GM23338 (cell line): ENCODE data around the gene NLRX1. TPM values are rescaled to one million over a fixed set of nuclear protein-coding genes. Genes with fewer than 3 reads are reported as not detected.

ENCODE experiments used
- ATAC-seq: fragments of 200-7000 bp; cut with Tn5 transposase; 3 replicates; pipeline ENCODE4 v1.9.1; 2020
- DNase-seq: peaks from one replicate; pipeline ENCODE4 v3.0.0-alpha.2; 2015; ENCODE audit warnings: low spot score
- H2AFZ ChIP-seq: fragments of 200-600 bp; sonication (generic); 2 replicates; pipeline ENCODE4 v1.8.0; 2016; ENCODE audit warnings: antibody characterized with exemption, mild to moderate bottlenecking, moderate library complexity
- H3F3A ChIP-seq: fragments of 200-600 bp; sonication (generic); replicated peaks from 2 replicates; pipeline ENCODE4 v1.8.0; 2017; ENCODE audit warnings: antibody characterized with exemption, mixed run types, low read depth
- H3K27ac ChIP-seq: fragments of 200-600 bp; sonication (generic); 2 replicates; pipeline ENCODE4 v1.6.1; 2016; ENCODE audit warnings: low read depth
- H3K27me3 ChIP-seq: fragments of 200-600 bp; sonication (generic); 2 replicates; pipeline ENCODE4 v1.8.0; 2016; ENCODE audit warnings: mild to moderate bottlenecking, mixed run types, moderate library complexity; ENCODE audit not compliant: insufficient read depth
- H3K36me3 ChIP-seq: fragments of 200-600 bp; sonication (generic); 2 replicates; pipeline ENCODE4 v1.8.0; 2016; ENCODE audit warnings: mild to moderate bottlenecking; ENCODE audit not compliant: insufficient read depth
- H3K4me1 ChIP-seq: fragments of 200-600 bp; sonication (generic); 2 replicates; pipeline ENCODE4 v1.8.0; 2016; ENCODE audit warnings: mild to moderate bottlenecking, moderate library complexity; ENCODE audit not compliant: insufficient read depth
- H3K4me2 ChIP-seq: fragments of 200-600 bp; sonication (generic); 2 replicates; pipeline ENCODE4 v1.7.1; 2017; ENCODE audit warnings: mixed run types
- H3K4me3 ChIP-seq: fragments of 200-600 bp; sonication (generic); 2 replicates; pipeline ENCODE4 v1.6.1; 2016; ENCODE audit warnings: mixed run types
- H3K79me2 ChIP-seq: fragments of 200-600 bp; sonication (generic); replicated peaks from 2 replicates; pipeline ENCODE4 v1.8.0; 2017; ENCODE audit warnings: mild to moderate bottlenecking; ENCODE audit not compliant: insufficient read depth
- H3K9me2 ChIP-seq: fragments of 200-600 bp; sonication (generic); 2 replicates; pipeline ENCODE4 v1.8.0; 2017; ENCODE audit not compliant: insufficient read depth
- H4K20me1 ChIP-seq: fragments of 200-600 bp; sonication (generic); replicated peaks from 2 replicates; pipeline ENCODE4 v1.8.0; 2017; ENCODE audit warnings: mild to moderate bottlenecking; ENCODE audit not compliant: insufficient read depth
- H3K27ac Mint-ChIP-seq: 2 replicates; pipeline ENCODE4 v1.8.0; 2020; ENCODE audit warnings: inconsistent platforms, mild to moderate bottlenecking, moderate library complexity, mixed read lengths
- H3K27me3 Mint-ChIP-seq: 3 replicates; pipeline ENCODE4 v1.8.0; 2022; ENCODE audit warnings: low read depth, mild to moderate bottlenecking, moderate library complexity, mixed read lengths, inconsistent platforms; ENCODE audit not compliant: insufficient read depth, poor library complexity
- H3K36me3 Mint-ChIP-seq: 3 replicates; pipeline ENCODE4 v1.8.0; 2021; ENCODE audit warnings: low read depth, mild to moderate bottlenecking, inconsistent platforms, moderate library complexity, mixed read lengths
- H3K4me1 Mint-ChIP-seq: 3 replicates; pipeline ENCODE4 v1.8.0; 2020; ENCODE audit warnings: mild to moderate bottlenecking, inconsistent platforms, mixed read lengths
- H3K4me3 Mint-ChIP-seq: 3 replicates; pipeline ENCODE4 v1.8.0; 2021; ENCODE audit warnings: moderate library complexity, mild to moderate bottlenecking, inconsistent platforms, mixed read lengths
- H3K9me3 Mint-ChIP-seq: 3 replicates; pipeline ENCODE4 v1.8.0; 2020; ENCODE audit warnings: moderate library complexity, mild to moderate bottlenecking, inconsistent platforms, mixed read lengths
- CREB1 ChIP-seq: fragments of 250-450 bp; sonication (Bioruptor Pico); IDR thresholded peaks from 2 replicates; pipeline ENCODE4 v1.5.0; 2020; ENCODE audit warnings: low read depth, mild to moderate bottlenecking, moderate library complexity
- EZH2 ChIP-seq: fragments of 200-600 bp; sonication (generic); IDR thresholded peaks from one replicate; pipeline ENCODE4 v1.8.0; 2017; ENCODE audit warnings: antibody characterized with exemption, mild to moderate bottlenecking, low read depth; ENCODE audit not compliant: unreplicated experiment
- EZH2phosphoT487 ChIP-seq: fragments of 200-600 bp; sonication (generic); IDR thresholded peaks from one replicate; pipeline ENCODE4 v1.8.1; 2018; ENCODE audit warnings: antibody characterized with exemption; ENCODE audit not compliant: unreplicated experiment
- JUNB ChIP-seq: IDR thresholded peaks from one replicate; pipeline ENCODE4 v1.6.1; 2016; ENCODE audit warnings: antibody characterized with exemption; ENCODE audit not compliant: unreplicated experiment
- NANOG ChIP-seq: IDR thresholded peaks from 2 replicates; pipeline ENCODE4 v1.6.1; 2016; ENCODE audit warnings: antibody characterized with exemption, borderline replicate concordance
- POLR2AphosphoS5 ChIP-seq: IDR thresholded peaks from 2 replicates; pipeline ENCODE4 v1.6.1; 2016; ENCODE audit warnings: antibody characterized with exemption, low read depth
- STAT1 ChIP-seq: IDR thresholded peaks from one replicate; pipeline ENCODE4 v1.6.1; 2016; ENCODE audit warnings: antibody characterized with exemption; ENCODE audit not compliant: unreplicated experiment
- ZNF114 ChIP-seq: fragments of 250-450 bp; sonication (Bioruptor Pico); IDR thresholded peaks from 2 replicates; pipeline ENCODE4 v1.5.0; 2020; ENCODE audit warnings: mild to moderate bottlenecking, moderate library complexity
- ZNF331 ChIP-seq: fragments of 250-450 bp; sonication (Bioruptor Pico); IDR thresholded peaks from 2 replicates; pipeline ENCODE4 v1.5.0; 2020; ENCODE audit warnings: low read depth, mild to moderate bottlenecking, moderate library complexity
- polyA plus RNA-seq: library from polyadenylated mRNA; unstranded; fragments of >200 nt; fragmentation: Nextera tagmentation; extraction: Ambion mirVana; gene quantifications from 2 replicates; pipeline ENCODE4 v1.2.1, GENCODE V29; 2016
- total RNA-seq: library from RNA; depleted of rRNA; stranded (reverse); fragments of >200 nt; shearing (Covaris generic); gene quantifications from 2 replicates; pipeline ENCODE4 v1.2.3, GENCODE V29; 2014
- TF ChIP-seq, protein P1 (sequence below): IDR thresholded peaks from 2 replicates; pipeline ENCODE4 v1.6.1; 2016; ENCODE audit warnings: antibody characterized with exemption
- TF ChIP-seq, protein P2 (sequence below): fragments of 250-450 bp; sonication (Bioruptor Pico); IDR thresholded peaks from 2 replicates; pipeline ENCODE4 v1.5.0; 2020; ENCODE audit warnings: mild to moderate bottlenecking, moderate library complexity
- TF ChIP-seq, protein P3 (sequence below), 2 experiments: fragments of 200-600 bp in 1 of 2; sonication (generic) in 1 of 2; conservative IDR thresholded peaks; 2 replicates each; pipeline versions ENCODE4 v1.5.1 to v1.6.1; 2016 to 2017; ENCODE audit warnings: antibody characterized with exemption in 2 of 2, low read depth in 2 of 2, mild to moderate bottlenecking in 2 of 2, moderate library complexity in 1 of 2
- TF ChIP-seq, protein P4 (sequence below): IDR thresholded peaks from one replicate; pipeline ENCODE4 v1.6.1; 2018; ENCODE audit warnings: antibody characterized with exemption; ENCODE audit not compliant: unreplicated experiment

NLRX1 gene
- total and polyA plus RNA-seq, 2 experiments from 2014 or later, result 2.8 to 13.8 TPM

DNA sequence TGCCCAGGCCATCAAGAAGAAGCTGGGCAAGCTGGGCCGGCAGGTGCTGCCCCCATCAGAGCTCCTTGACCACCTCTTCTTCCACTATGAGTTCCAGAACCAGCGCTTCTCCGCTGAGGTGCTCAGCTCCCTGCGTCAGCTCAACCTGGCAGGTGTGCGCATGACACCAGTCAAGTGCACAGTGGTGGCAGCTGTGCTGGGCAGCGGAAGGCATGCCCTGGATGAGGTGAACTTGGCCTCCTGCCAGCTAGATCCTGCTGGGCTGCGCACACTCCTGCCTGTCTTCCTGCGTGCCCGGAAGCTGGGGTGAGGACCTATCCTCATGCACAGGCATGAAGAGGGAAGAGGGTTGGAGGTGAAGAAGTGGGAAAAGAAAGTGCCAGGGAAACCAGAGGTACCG, 11.5 kb downstream of the NLRX1 start:
- ATAC-seq, result no peak
- H3K27me3 Mint-ChIP-seq, result peaks cover 13% of the 10 kb centered on the region
- no peaks in the 10 kb centered on the region for H4K20me1 ChIP-seq

More for the DNA sequence above, 11.5 kb downstream of the NLRX1 start:
- no peak for DNase-seq
- Mint-ChIP-seq H3K4me3 (no peak overlapping the region), H3K4me1 (no peaks in the 10 kb centered on the region; the same call in 1 of the 3 replicates), H3K9me3 (no peaks in the 10 kb centered on the region), H3K27ac (no peak overlapping the region), H3K36me3 (no peaks in the 10 kb centered on the region; the same call in 2 of the 3 replicates)
- Histone ChIP-seq H3K4me2 (no peak overlapping the region), H3K27ac (no peak overlapping the region), H3K27me3 (no peaks in the 10 kb centered on the region), H3K36me3 (no peaks in the 10 kb centered on the region), H2AFZ (no peak overlapping the region), H3K9me2 (no peaks in the 10 kb centered on the region), H3K4me3 (no peak overlapping the region), H3F3A (no peaks in the 10 kb centered on the region), H3K4me1 (no peaks in the 10 kb centered on the region), H3K79me2 (no peaks in the 10 kb centered on the region)
- TF ChIP-seq JUNB (no peak), ZNF331 (CRISPR knock-in tag) (no peak), EZH2 (no peak), STAT1 (no peak), ZNF114 (CRISPR knock-in tag) (no peak), NANOG (no peak), EZH2phosphoT487 (no peak), CREB1 (CRISPR knock-in tag) (no peak), POLR2AphosphoS5 (no peak)
- TF ChIP-seq, protein P1, sequence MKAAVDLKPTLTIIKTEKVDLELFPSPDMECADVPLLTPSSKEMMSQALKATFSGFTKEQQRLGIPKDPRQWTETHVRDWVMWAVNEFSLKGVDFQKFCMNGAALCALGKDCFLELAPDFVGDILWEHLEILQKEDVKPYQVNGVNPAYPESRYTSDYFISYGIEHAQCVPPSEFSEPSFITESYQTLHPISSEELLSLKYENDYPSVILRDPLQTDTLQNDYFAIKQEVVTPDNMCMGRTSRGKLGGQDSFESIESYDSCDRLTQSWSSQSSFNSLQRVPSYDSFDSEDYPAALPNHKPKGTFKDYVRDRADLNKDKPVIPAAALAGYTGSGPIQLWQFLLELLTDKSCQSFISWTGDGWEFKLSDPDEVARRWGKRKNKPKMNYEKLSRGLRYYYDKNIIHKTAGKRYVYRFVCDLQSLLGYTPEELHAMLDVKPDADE, result no peak
- TF ChIP-seq, protein P2, sequence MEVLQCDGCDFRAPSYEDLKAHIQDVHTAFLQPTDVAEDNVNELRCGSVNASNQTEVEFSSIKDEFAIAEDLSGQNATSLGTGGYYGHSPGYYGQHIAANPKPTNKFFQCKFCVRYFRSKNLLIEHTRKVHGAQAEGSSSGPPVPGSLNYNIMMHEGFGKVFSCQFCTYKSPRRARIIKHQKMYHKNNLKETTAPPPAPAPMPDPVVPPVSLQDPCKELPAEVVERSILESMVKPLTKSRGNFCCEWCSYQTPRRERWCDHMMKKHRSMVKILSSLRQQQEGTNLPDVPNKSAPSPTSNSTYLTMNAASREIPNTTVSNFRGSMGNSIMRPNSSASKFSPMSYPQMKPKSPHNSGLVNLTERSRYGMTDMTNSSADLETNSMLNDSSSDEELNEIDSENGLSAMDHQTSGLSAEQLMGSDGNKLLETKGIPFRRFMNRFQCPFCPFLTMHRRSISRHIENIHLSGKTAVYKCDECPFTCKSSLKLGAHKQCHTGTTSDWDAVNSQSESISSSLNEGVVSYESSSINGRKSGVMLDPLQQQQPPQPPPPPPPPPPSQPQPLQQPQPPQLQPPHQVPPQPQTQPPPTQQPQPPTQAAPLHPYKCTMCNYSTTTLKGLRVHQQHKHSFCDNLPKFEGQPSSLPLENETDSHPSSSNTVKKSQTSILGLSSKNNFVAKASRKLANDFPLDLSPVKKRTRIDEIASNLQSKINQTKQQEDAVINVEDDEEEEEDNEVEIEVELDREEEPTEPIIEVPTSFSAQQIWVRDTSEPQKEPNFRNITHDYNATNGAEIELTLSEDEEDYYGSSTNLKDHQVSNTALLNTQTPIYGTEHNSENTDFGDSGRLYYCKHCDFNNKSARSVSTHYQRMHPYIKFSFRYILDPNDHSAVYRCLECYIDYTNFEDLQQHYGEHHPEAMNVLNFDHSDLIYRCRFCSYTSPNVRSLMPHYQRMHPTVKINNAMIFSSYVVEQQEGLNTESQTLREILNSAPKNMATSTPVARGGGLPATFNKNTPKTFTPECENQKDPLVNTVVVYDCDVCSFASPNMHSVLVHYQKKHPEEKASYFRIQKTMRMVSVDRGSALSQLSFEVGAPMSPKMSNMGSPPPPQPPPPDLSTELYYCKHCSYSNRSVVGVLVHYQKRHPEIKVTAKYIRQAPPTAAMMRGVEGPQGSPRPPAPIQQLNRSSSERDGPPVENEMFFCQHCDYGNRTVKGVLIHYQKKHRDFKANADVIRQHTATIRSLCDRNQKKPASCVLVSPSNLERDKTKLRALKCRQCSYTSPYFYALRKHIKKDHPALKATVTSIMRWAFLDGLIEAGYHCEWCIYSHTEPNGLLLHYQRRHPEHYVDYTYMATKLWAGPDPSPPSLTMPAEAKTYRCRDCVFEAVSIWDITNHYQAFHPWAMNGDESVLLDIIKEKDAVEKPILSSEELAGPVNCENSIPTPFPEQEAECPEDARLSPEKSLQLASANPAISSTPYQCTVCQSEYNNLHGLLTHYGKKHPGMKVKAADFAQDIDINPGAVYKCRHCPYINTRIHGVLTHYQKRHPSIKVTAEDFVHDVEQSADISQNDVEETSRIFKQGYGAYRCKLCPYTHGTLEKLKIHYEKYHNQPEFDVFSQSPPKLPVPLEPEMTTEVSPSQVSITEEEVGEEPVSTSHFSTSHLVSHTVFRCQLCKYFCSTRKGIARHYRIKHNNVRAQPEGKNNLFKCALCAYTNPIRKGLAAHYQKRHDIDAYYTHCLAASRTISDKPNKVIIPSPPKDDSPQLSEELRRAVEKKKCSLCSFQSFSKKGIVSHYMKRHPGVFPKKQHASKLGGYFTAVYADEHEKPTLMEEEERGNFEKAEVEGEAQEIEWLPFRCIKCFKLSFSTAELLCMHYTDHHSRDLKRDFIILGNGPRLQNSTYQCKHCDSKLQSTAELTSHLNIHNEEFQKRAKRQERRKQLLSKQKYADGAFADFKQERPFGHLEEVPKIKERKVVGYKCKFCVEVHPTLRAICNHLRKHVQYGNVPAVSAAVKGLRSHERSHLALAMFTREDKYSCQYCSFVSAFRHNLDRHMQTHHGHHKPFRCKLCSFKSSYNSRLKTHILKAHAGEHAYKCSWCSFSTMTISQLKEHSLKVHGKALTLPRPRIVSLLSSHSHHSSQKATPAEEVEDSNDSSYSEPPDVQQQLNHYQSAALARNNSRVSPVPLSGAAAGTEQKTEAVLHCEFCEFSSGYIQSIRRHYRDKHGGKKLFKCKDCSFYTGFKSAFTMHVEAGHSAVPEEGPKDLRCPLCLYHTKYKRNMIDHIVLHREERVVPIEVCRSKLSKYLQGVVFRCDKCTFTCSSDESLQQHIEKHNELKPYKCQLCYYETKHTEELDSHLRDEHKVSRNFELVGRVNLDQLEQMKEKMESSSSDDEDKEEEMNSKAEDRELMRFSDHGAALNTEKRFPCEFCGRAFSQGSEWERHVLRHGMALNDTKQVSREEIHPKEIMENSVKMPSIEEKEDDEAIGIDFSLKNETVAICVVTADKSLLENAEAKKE (CRISPR knock-in tag), result no peak
- TF ChIP-seq, protein P3, sequence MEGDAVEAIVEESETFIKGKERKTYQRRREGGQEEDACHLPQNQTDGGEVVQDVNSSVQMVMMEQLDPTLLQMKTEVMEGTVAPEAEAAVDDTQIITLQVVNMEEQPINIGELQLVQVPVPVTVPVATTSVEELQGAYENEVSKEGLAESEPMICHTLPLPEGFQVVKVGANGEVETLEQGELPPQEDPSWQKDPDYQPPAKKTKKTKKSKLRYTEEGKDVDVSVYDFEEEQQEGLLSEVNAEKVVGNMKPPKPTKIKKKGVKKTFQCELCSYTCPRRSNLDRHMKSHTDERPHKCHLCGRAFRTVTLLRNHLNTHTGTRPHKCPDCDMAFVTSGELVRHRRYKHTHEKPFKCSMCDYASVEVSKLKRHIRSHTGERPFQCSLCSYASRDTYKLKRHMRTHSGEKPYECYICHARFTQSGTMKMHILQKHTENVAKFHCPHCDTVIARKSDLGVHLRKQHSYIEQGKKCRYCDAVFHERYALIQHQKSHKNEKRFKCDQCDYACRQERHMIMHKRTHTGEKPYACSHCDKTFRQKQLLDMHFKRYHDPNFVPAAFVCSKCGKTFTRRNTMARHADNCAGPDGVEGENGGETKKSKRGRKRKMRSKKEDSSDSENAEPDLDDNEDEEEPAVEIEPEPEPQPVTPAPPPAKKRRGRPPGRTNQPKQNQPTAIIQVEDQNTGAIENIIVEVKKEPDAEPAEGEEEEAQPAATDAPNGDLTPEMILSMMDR (conservative IDR thresholded peaks at IDR 0.05; ENCODE audit: low read depth in 2 of 2), result no peak
- TF ChIP-seq, protein P4, sequence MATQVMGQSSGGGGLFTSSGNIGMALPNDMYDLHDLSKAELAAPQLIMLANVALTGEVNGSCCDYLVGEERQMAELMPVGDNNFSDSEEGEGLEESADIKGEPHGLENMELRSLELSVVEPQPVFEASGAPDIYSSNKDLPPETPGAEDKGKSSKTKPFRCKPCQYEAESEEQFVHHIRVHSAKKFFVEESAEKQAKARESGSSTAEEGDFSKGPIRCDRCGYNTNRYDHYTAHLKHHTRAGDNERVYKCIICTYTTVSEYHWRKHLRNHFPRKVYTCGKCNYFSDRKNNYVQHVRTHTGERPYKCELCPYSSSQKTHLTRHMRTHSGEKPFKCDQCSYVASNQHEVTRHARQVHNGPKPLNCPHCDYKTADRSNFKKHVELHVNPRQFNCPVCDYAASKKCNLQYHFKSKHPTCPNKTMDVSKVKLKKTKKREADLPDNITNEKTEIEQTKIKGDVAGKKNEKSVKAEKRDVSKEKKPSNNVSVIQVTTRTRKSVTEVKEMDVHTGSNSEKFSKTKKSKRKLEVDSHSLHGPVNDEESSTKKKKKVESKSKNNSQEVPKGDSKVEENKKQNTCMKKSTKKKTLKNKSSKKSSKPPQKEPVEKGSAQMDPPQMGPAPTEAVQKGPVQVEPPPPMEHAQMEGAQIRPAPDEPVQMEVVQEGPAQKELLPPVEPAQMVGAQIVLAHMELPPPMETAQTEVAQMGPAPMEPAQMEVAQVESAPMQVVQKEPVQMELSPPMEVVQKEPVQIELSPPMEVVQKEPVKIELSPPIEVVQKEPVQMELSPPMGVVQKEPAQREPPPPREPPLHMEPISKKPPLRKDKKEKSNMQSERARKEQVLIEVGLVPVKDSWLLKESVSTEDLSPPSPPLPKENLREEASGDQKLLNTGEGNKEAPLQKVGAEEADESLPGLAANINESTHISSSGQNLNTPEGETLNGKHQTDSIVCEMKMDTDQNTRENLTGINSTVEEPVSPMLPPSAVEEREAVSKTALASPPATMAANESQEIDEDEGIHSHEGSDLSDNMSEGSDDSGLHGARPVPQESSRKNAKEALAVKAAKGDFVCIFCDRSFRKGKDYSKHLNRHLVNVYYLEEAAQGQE, result no peak
